ENCODE results near the gene RELA. TPM values are rescaled to one million over a fixed set of nuclear protein-coding genes. Genes with fewer than 3 reads are reported as not detected.

The RELA gene
- polyA plus RNA-seq, 3 donors = 21.3 to 67.9 (median 30.9) TPM

GRCh38 chr11:65648997-65649493 is 13.7 kb downstream of the RELA start:
- no peak overlapping the region for H3K27ac ChIP-seq (ENCODE audit: low read depth in 1 of 2, low read length in 2 of 2)
- TF ChIP-seq CTCF (IDR thresholded peaks at IDR 0.05) = no peak
- peaks cover 21% of the 10 kb centered on the region for H3K79me2 ChIP-seq (ENCODE audit: insufficient read depth, low read length)
- H4K20me1 ChIP-seq (ENCODE audit: insufficient read depth, low read length) = peaks cover 79% of the 10 kb centered on the region
- no peaks in the 10 kb centered on the region for H3K27me3 ChIP-seq (ENCODE audit: control insufficient read depth in 2 of 2, insufficient read depth in 2 of 2, low read length in 2 of 2)
- H2AFZ ChIP-seq (ENCODE audit: insufficient read depth, low read depth, low read length, poor library complexity, severe bottlenecking) = no peak overlapping the region
- H3K4me3 ChIP-seq (replicated peaks in 1 of 3; ENCODE audit: low read depth in 2 of 3, low read length in 3 of 3) = no peak overlapping the region
- peaks cover 32 to 45% of the 10 kb centered on the region in 2 donors for H3K4me1 ChIP-seq (ENCODE audit: control insufficient read depth in 1 of 2, insufficient read depth in 2 of 2, low read length in 2 of 2)
- Mint-ChIP-seq H3K27me3 (ENCODE audit: low read depth in 3 of 3) (no peaks in the 10 kb centered on the region), H3K4me3 (no peak overlapping the region), H3K9me3 (no peaks in the 10 kb centered on the region), H3K27ac (peak overlapping the region in 2 of 7 donors; percentile 61 to 76), H3K4me1 (peaks cover 36% of the 10 kb centered on the region), H3K36me3 (peaks cover 66 to 76% of the 10 kb centered on the region in 2 donors)
- peaks cover 63 to 75% of the 10 kb centered on the region in 2 donors for H3K36me3 ChIP-seq (replicated peaks in 1 of 2; ENCODE audit: control insufficient read depth in 1 of 2, insufficient read depth in 2 of 2, low read length in 2 of 2)
- H3K4me2 ChIP-seq (replicated peaks; ENCODE audit: extremely low read depth, low read length, poor library complexity, severe bottlenecking) = no peak overlapping the region
- intact Hi-C loops (cut with micrococcal nuclease) = no loop called here
- WGBS (ENCODE audit: insufficient coverage) = 98% methylated on average over 9 of the region's 12 CpGs
- no peak for DNase-seq
- H3K9ac ChIP-seq (ENCODE audit: insufficient read depth, low read length, poor library complexity, severe bottlenecking) = no peak overlapping the region
- no peaks in the 10 kb centered on the region for H3K9me3 ChIP-seq (replicated peaks in 1 of 2; ENCODE audit: control insufficient read depth in 1 of 2, insufficient read depth in 1 of 2, low read length in 2 of 2)

GRCh38 chr11:65646958-65647701 is 15.6 kb downstream of the RELA start:
- Histone ChIP-seq H3K4me3 (replicated peaks in 1 of 3; ENCODE audit: low read depth in 2 of 3, low read length in 3 of 3) (no peak overlapping the region), H2AFZ (ENCODE audit: insufficient read depth, low read depth, low read length, poor library complexity, severe bottlenecking) (no peak overlapping the region), H3K4me2 (replicated peaks; ENCODE audit: extremely low read depth, low read length, poor library complexity, severe bottlenecking) (no peak overlapping the region), H3K36me3 (replicated peaks in 1 of 2; ENCODE audit: control insufficient read depth in 1 of 2, insufficient read depth in 2 of 2, low read length in 2 of 2) (peaks cover 80 to 92% of the 10 kb centered on the region in 2 donors), H3K27me3 (ENCODE audit: control insufficient read depth in 2 of 2, insufficient read depth in 2 of 2, low read length in 2 of 2) (no peaks in the 10 kb centered on the region), H3K4me1 (ENCODE audit: control insufficient read depth in 1 of 2, insufficient read depth in 2 of 2, low read length in 2 of 2) (peaks cover 21 to 48% of the 10 kb centered on the region in 2 donors), H3K79me2 (ENCODE audit: insufficient read depth, low read length) (peaks cover 35% of the 10 kb centered on the region), H3K9me3 (replicated peaks in 1 of 2; ENCODE audit: control insufficient read depth in 1 of 2, insufficient read depth in 1 of 2, low read length in 2 of 2) (no peaks in the 10 kb centered on the region), H4K20me1 (ENCODE audit: insufficient read depth, low read length) (peaks cover 94% of the 10 kb centered on the region), H3K27ac (ENCODE audit: low read depth in 1 of 2, low read length in 2 of 2) (no peak overlapping the region), H3K9ac (ENCODE audit: insufficient read depth, low read length, poor library complexity, severe bottlenecking) (no peak overlapping the region)
- H3K36me3 Mint-ChIP-seq = peaks cover 72 to 88% of the 10 kb centered on the region in 2 donors
- no peak overlapping the region for H3K27ac Mint-ChIP-seq
- DNase-seq = no peak
- 97% methylated on average over 86 of the region's 87 CpGs for WGBS (ENCODE audit: insufficient coverage)
- H3K27me3 Mint-ChIP-seq (ENCODE audit: low read depth in 3 of 3) = no peaks in the 10 kb centered on the region
- H3K4me3 Mint-ChIP-seq = no peak overlapping the region
- intact Hi-C loops (cut with micrococcal nuclease) = no loop called here
- H3K4me1 Mint-ChIP-seq = peaks cover 35% of the 10 kb centered on the region
- TF ChIP-seq CTCF (IDR thresholded peaks at IDR 0.05) = no peak
- no peaks in the 10 kb centered on the region for H3K9me3 Mint-ChIP-seq

All from CD14-positive monocyte (primary cell).